SH-SY5Y (cell line): ENCODE measurements around the gene QPCT.

ENCODE experiments used
- GATA2 ChIP-seq: IDR thresholded peaks from 2 replicates; pipeline ENCODE4 v1.6.1; 2011; ENCODE audit warnings: mild to moderate bottlenecking, low read depth, low read length
- GATA3 ChIP-seq: IDR thresholded peaks from 2 replicates; pipeline ENCODE4 v1.6.1; 2011; ENCODE audit warnings: low read depth, mild to moderate bottlenecking, low read length, moderate library complexity

GRCh38 chr2:37379881-37380296 lies 35.5 kb downstream of the QPCT start:
- TF ChIP-seq GATA2 (no peak), GATA3 (no peak)
